Naive thymus-derived CD4-positive, alpha-beta T cell (primary cell): ENCODE results near the gene IL1RAPL2. TPM values are rescaled to one million over a fixed set of nuclear protein-coding genes. Genes with fewer than 3 reads are reported as not detected.
"Not testable (repeated sequence)": the region's sequence is repeated elsewhere in the genome, so short reads cannot be mapped to it uniquely, and the experiment has no call there.

Source experiments
- ATAC-seq: fragments of 150-1000 bp; cut with Tn5 transposase; 2 replicates; pipeline ENCODE4 v1.10.0; 2021; ENCODE audit warnings: mild to moderate bottlenecking, moderate library complexity
- CTCF ChIA-PET: fragments of 350-600 bp; sonication (Branson Sonifier 250); formaldehyde crosslinking; loops from one replicate; lab custom pipeline; 2021; ENCODE audit warnings: antibody characterized with exemption; lab: Charles Lee
- POLR2A ChIA-PET: fragments of 350-600 bp; sonication (Branson Sonifier 250); formaldehyde crosslinking; loops from one replicate; lab custom pipeline; 2021; ENCODE audit warnings: antibody characterized with exemption, inconsistent platforms; lab: Charles Lee
- DNase-seq, 9 donors: peaks; one replicate each; pipeline versions ENCODE4 v3.0.0 to v3.0.0-alpha.2; 2020 to 2022; ENCODE audit warnings: mixed read lengths in 1 of 9
- H3K27ac ChIP-seq: one replicate; pipeline ENCODE4 v1.7.0; 2013; ENCODE audit warnings: mild to moderate bottlenecking, low read depth, low read length, moderate library complexity
- H3K27me3 ChIP-seq, 2 donors: one replicate each; pipeline ENCODE4 v1.7.0; 2013; ENCODE audit warnings: low read length in 2 of 2, mild to moderate bottlenecking in 2 of 2, moderate library complexity in 2 of 2; ENCODE audit not compliant: control insufficient read depth in 2 of 2, insufficient read depth in 2 of 2
- H3K36me3 ChIP-seq, 3 experiments: 1 replicate in 2 of 3; 2 replicates in 1 of 3; pipeline ENCODE4 v1.7.0; 2013; ENCODE audit warnings: low read length in 3 of 3, mild to moderate bottlenecking in 3 of 3, moderate library complexity in 1 of 3; ENCODE audit not compliant: insufficient read depth in 3 of 3, control insufficient read depth in 2 of 3
- H3K4me1 ChIP-seq, 2 donors: one replicate each; pipeline ENCODE4 v1.7.0; 2013; ENCODE audit warnings: low read length in 2 of 2, mild to moderate bottlenecking in 2 of 2, moderate library complexity in 1 of 2; ENCODE audit not compliant: control insufficient read depth in 2 of 2, insufficient read depth in 2 of 2
- H3K4me3 ChIP-seq: 2 replicates; pipeline ENCODE4 v1.7.0; 2013; ENCODE audit warnings: mild to moderate bottlenecking, low read length
- H3K9me3 ChIP-seq, 3 experiments: 1 replicate in 2 of 3; 2 replicates in 1 of 3; pipeline ENCODE4 v1.7.0; 2013; ENCODE audit warnings: low read length in 3 of 3; ENCODE audit not compliant: control insufficient read depth in 2 of 3
- H3K27ac Mint-ChIP-seq, 9 donors: one replicate each; pipeline ENCODE4 v1.8.0; 2020 to 2022; ENCODE audit warnings: mixed read lengths in 9 of 9, mild to moderate bottlenecking in 8 of 9, moderate library complexity in 5 of 9, inconsistent platforms in 2 of 9
- H3K27me3 Mint-ChIP-seq, 5 donors: one replicate each; pipeline ENCODE4 v1.8.0; 2021 to 2022; ENCODE audit warnings: mixed read lengths in 5 of 5, mild to moderate bottlenecking in 1 of 5
- H3K36me3 Mint-ChIP-seq, 5 donors: one replicate each; pipeline ENCODE4 v1.8.0; 2020 to 2022; ENCODE audit warnings: mixed read lengths in 5 of 5, mild to moderate bottlenecking in 3 of 5, inconsistent platforms in 1 of 5
- H3K4me1 Mint-ChIP-seq, 7 donors: one replicate each; pipeline ENCODE4 v1.8.0; 2020 to 2022; ENCODE audit warnings: mixed read lengths in 7 of 7, mild to moderate bottlenecking in 3 of 7, inconsistent platforms in 1 of 7
- H3K4me3 Mint-ChIP-seq, 10 donors: one replicate each; pipeline ENCODE4 v1.8.0; 2020 to 2022; ENCODE audit warnings: mild to moderate bottlenecking in 10 of 10, mixed read lengths in 10 of 10, moderate library complexity in 6 of 10, inconsistent platforms in 2 of 10
- H3K9me3 Mint-ChIP-seq, 11 donors: one replicate each; pipeline ENCODE4 v1.8.0; 2020 to 2022; ENCODE audit warnings: mixed read lengths in 11 of 11, mild to moderate bottlenecking in 4 of 11, inconsistent platforms in 1 of 11, moderate library complexity in 1 of 11
- intact Hi-C, 2 donors: fragments of 100-400 bp; cut with micrococcal nuclease; formaldehyde crosslinking; loops; one replicate each; pipeline ENCODE4 v1.15.1; 2023
- polyA plus RNA-seq, 2 donors: library from polyadenylated mRNA; unstranded; fragments of 300-500 nt; fragmentation: Illumina TruSeq; gene quantifications; one replicate each; pipeline ENCODE4 v1.2.3, GENCODE V29; 2021
- total RNA-seq, 6 experiments: library from RNA in 5 of 6; stranded (reverse) in 5 of 6; gene quantifications; 1 replicate in 5 of 6; 2 replicates in 1 of 6; pipeline ENCODE4 v1.2.3 and lab custom pipeline; 2021 to 2026

IL1RAPL2 gene
- total and polyA plus RNA-seq, 7 experiments from 2014 or later = not detected

GRCh38 chrX:105017641-105018040, 451.6 kb downstream of the IL1RAPL2 start:
- Histone ChIP-seq H3K4me3 (no peak overlapping the region), H3K4me1 (no peaks in the 10 kb centered on the region), H3K27me3 (no peaks in the 10 kb centered on the region), H3K9me3 (no peaks in the 10 kb centered on the region), H3K36me3 (no peaks in the 10 kb centered on the region), H3K27ac (no peak overlapping the region)
- no peaks in the 10 kb centered on the region for H3K36me3 Mint-ChIP-seq
- no peak for DNase-seq
- intact Hi-C loops = no loop called here
- CTCF ChIA-PET = no interaction called here
- no peak for ATAC-seq
- POLR2A ChIA-PET = no interaction called here
- H3K4me3 Mint-ChIP-seq = no peak overlapping the region
- H3K27ac Mint-ChIP-seq = no peak overlapping the region
- H3K9me3 Mint-ChIP-seq = peaks cover 0 to 4% (median 0%) of the 10 kb centered on the region in 11 donors
- H3K27me3 Mint-ChIP-seq = peaks cover 0 to 4% (median 0%) of the 10 kb centered on the region in 5 donors
- H3K4me1 Mint-ChIP-seq = no peaks in the 10 kb centered on the region

DNA sequence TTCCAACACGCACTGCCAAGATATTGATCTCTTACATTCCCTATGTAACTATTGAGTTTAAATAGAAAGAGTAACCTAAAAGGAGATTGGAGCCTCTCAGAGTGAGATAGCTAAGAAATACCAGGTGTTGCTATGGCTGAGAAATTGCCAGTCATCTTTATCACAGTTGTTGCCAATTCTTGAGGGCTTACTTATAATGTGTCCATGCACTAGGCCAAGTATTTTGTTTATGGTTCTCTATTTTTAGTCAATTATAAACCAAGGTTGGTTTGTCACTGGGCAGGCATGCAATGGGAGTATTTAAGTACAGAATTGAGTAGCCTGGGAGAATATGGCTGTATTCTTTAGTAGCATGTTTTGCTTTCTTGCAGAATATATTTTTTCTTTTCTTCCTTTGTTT, 452.9 kb downstream of the IL1RAPL2 start:
- H3K36me3 Mint-ChIP-seq = no peaks in the 10 kb centered on the region
- H3K27me3 Mint-ChIP-seq = peaks cover 0 to 4% (median 0%) of the 10 kb centered on the region in 5 donors
- Histone ChIP-seq H3K27me3 (no peaks in the 10 kb centered on the region), H3K36me3 (no peaks in the 10 kb centered on the region), H3K9me3 (no peaks in the 10 kb centered on the region), H3K4me1 (no peaks in the 10 kb centered on the region), H3K4me3 (no peak overlapping the region), H3K27ac (no peak overlapping the region)
- intact Hi-C loops = no loop called here
- DNase-seq = no peak
- CTCF ChIA-PET = no interaction called here
- no peak overlapping the region for H3K4me3 Mint-ChIP-seq
- H3K9me3 Mint-ChIP-seq = peaks cover 0 to 1% (median 0%) of the 10 kb centered on the region in 11 donors
- H3K4me1 Mint-ChIP-seq = no peaks in the 10 kb centered on the region
- ATAC-seq = no peak
- POLR2A ChIA-PET = no interaction called here
- no peak overlapping the region for H3K27ac Mint-ChIP-seq

- H3K4me3 ChIP-seq, H3K27me3 ChIP-seq, H3K27me3 Mint-ChIP-seq, H3K36me3 Mint-ChIP-seq, ATAC-seq, H3K36me3 ChIP-seq, H3K4me3 Mint-ChIP-seq, H3K9me3 Mint-ChIP-seq, POLR2A ChIA-PET, H3K27ac ChIP-seq, H3K4me1 ChIP-seq, intact Hi-C loops, DNase-seq, H3K27ac Mint-ChIP-seq, CTCF ChIA-PET, H3K9me3 ChIP-seq, H3K4me1 Mint-ChIP-seq: not testable (repeated sequence)
Measured at GRCh38 chrX:105028962-105029361, 463.0 kb downstream of the IL1RAPL2 start.

GRCh38 chrX:105038672-105039328, 472.8 kb downstream of the IL1RAPL2 start:
- Mint-ChIP-seq H3K27ac (no peak overlapping the region), H3K27me3 (no peaks in the 10 kb centered on the region), H3K36me3 (no peaks in the 10 kb centered on the region), H3K4me3 (no peak overlapping the region), H3K4me1 (no peaks in the 10 kb centered on the region), H3K9me3 (peaks cover 0 to 4% (median 0%) of the 10 kb centered on the region in 11 donors)
- ATAC-seq (no peak), DNase-seq (no peak)
- H3K4me3 ChIP-seq = no peak overlapping the region
- CTCF ChIA-PET = no interaction called here
- intact Hi-C loops = no loop called here
- no peak overlapping the region for H3K27ac ChIP-seq
- H3K36me3 ChIP-seq = no peaks in the 10 kb centered on the region
- H3K9me3 ChIP-seq = no peaks in the 10 kb centered on the region
- H3K27me3 ChIP-seq = no peaks in the 10 kb centered on the region
- POLR2A ChIA-PET = no interaction called here
- H3K4me1 ChIP-seq = no peaks in the 10 kb centered on the region

DNA sequence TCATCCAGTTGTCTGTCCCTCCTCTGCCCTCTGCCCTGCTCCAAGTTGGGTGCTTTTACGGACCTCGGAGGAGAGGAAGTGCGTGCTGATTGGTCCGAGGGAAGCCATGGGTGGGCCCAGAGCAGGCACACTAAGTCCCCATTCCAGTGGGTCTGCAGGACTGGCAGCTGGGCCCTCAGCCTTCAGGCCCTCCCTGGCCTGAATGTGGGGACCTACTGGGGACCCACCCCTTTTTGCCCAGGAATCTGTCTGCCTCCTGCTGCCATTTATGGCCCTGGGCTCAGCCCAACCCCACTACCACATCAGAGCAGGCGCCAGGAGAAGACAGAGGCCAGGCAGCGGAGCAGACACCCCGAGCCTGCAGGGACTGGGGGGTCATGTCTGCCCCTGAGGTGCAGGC, 484.9 kb downstream of the IL1RAPL2 start:
- no peak overlapping the region for H3K4me3 Mint-ChIP-seq
- ATAC-seq = no peak
- H3K9me3 ChIP-seq = no peaks in the 10 kb centered on the region
- H3K27me3 ChIP-seq = no peaks in the 10 kb centered on the region
- no peaks in the 10 kb centered on the region for H3K36me3 Mint-ChIP-seq
- H3K27ac ChIP-seq = no peak overlapping the region
- ChIA-PET CTCF (no interaction called here), POLR2A (no interaction called here)
- H3K4me1 ChIP-seq = no peaks in the 10 kb centered on the region
- H3K27me3 Mint-ChIP-seq = no peaks in the 10 kb centered on the region
- intact Hi-C loops = no loop called here
- peaks cover 0 to 3% (median 0%) of the 10 kb centered on the region in 11 donors for H3K9me3 Mint-ChIP-seq
- peaks cover 0 to 4% (median 0%) of the 10 kb centered on the region in 7 donors for H3K4me1 Mint-ChIP-seq
- no peak for DNase-seq
- no peak overlapping the region for H3K27ac Mint-ChIP-seq
- no peaks in the 10 kb centered on the region for H3K36me3 ChIP-seq
- no peak overlapping the region for H3K4me3 ChIP-seq

DNA sequence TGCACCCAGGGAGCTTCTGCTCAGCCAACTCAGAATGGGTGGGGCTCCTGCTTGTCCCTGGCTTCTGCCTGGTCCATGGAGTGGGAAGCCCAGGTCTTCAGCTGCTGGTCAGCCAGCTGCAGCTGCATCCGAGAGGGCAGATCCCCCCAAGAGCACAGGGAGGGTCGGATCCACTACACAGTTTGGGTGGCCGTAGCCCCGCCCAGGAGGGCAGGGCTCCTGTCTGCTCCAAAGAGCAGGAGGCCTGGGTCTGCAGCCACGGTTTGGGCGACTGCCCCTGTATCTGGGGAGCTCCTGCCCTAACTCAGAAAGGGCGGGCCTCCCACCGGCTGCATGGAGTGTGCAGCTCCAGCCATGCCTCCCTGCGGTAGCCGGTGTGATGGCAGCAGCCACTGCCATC, 485.4 kb downstream of the IL1RAPL2 start:
- Mint-ChIP-seq H3K27ac (no peak overlapping the region), H3K9me3 (peaks cover 0 to 3% (median 0%) of the 10 kb centered on the region in 11 donors), H3K4me1 (peaks cover 0 to 4% (median 0%) of the 10 kb centered on the region in 7 donors), H3K4me3 (no peak overlapping the region), H3K27me3 (no peaks in the 10 kb centered on the region), H3K36me3 (no peaks in the 10 kb centered on the region)
- H3K4me3 ChIP-seq = no peak overlapping the region
- no peaks in the 10 kb centered on the region for H3K4me1 ChIP-seq
- POLR2A ChIA-PET = no interaction called here
- DNase-seq = no peak
- no peaks in the 10 kb centered on the region for H3K9me3 ChIP-seq
- ATAC-seq = no peak
- intact Hi-C loops = no loop called here
- no peak overlapping the region for H3K27ac ChIP-seq
- CTCF ChIA-PET = no interaction called here
- H3K36me3 ChIP-seq = no peaks in the 10 kb centered on the region
- no peaks in the 10 kb centered on the region for H3K27me3 ChIP-seq

GRCh38 chrX:105052926-105053325, 486.9 kb downstream of the IL1RAPL2 start:
- Mint-ChIP-seq H3K36me3 (no peaks in the 10 kb centered on the region), H3K9me3 (peaks cover 0 to 1% (median 0%) of the 10 kb centered on the region in 11 donors), H3K27ac (no peak overlapping the region), H3K4me3 (no peak overlapping the region), H3K4me1 (peaks cover 0 to 3% (median 0%) of the 10 kb centered on the region in 7 donors), H3K27me3 (no peaks in the 10 kb centered on the region)
- Histone ChIP-seq H3K9me3 (no peaks in the 10 kb centered on the region), H3K4me3 (no peak overlapping the region), H3K36me3 (no peaks in the 10 kb centered on the region), H3K27me3 (no peaks in the 10 kb centered on the region), H3K27ac (no peak overlapping the region), H3K4me1 (no peaks in the 10 kb centered on the region)
- no peak for ATAC-seq
- DNase-seq = no peak
- CTCF ChIA-PET = no interaction called here
- intact Hi-C loops = no loop called here
- POLR2A ChIA-PET = no interaction called here
